Measurements from ENCODE around the gene GCLM.
"Not testable (repeated sequence)": the region's sequence is repeated elsewhere in the genome, so short reads cannot be mapped to it uniquely, and the experiment has no call there.

Gene GCLM

GRCh38 chr1:93882269-93882668 is 27.0 kb downstream of the GCLM start:
- no peak for DNase-seq

- DNase-seq: no peak
Measured at GRCh38 chr1:93880731-93881130, 28.5 kb downstream of the GCLM start.

GRCh38 chr1:93878889-93879586 is 30.2 kb downstream of the GCLM start, which contains the start of gene DNTTIP2:
DNTTIP2 (minus strand) TSS chr1:93879206; CDS start chr1:93879148, 58 bp downstream.
- peak; percentile 91 to 93 for DNase-seq

GRCh38 chr1:93878501-93878888 is 30.7 kb downstream of the GCLM start:
- DNase-seq: peak; percentile 48 to 75

GRCh38 chr1:93877529-93877928 is 31.7 kb downstream of the GCLM start:
- DNase-seq: no peak

GRCh38 chr1:93876244-93876643 is 33.0 kb downstream of the GCLM start:
- peak in 1 of 2 donors; percentile 33 for DNase-seq

GRCh38 chr1:93874025-93874651 is 35.1 kb downstream of the GCLM start:
- DNase-seq: peak; percentile 13 to 32

GRCh38 chr1:93871366-93871765 is 37.9 kb downstream of the GCLM start:
- DNase-seq: no peak

- DNase-seq: no peak
Measured at GRCh38 chr1:93869653-93870052, 39.6 kb downstream of the GCLM start.

GRCh38 chr1:93868492-93868891 is 40.7 kb downstream of the GCLM start:
- DNase-seq: not testable (repeated sequence)

GRCh38 chr1:93865253-93865652 is 44.0 kb downstream of the GCLM start:
- DNase-seq: no peak

GRCh38 chr1:93864175-93864574 is 45.1 kb downstream of the GCLM start:
- DNase-seq: no peak

- DNase-seq: not testable (repeated sequence)
Measured at GRCh38 chr1:93857653-93858052, 51.6 kb downstream of the GCLM start.

GRCh38 chr1:93855983-93856382 is 53.2 kb downstream of the GCLM start:
- not testable (repeated sequence) for DNase-seq

- DNase-seq: no peak
Measured at GRCh38 chr1:93853940-93854339, 55.3 kb downstream of the GCLM start.

- DNase-seq: no peak
Measured at GRCh38 chr1:93851878-93852277, 57.4 kb downstream of the GCLM start.

GRCh38 chr1:93851327-93851712 is 57.9 kb downstream of the GCLM start:
- DNase-seq: no peak

- DNase-seq: peak; percentile 42 to 44
Measured at GRCh38 chr1:93850687-93851326, 58.4 kb downstream of the GCLM start.

GRCh38 chr1:93848350-93848883 is 60.8 kb downstream of the GCLM start:
- no peak for DNase-seq

GRCh38 chr1:93847811-93848288 is 61.4 kb downstream of the GCLM start:
- DNase-seq: peak; percentile 48 to 75

- DNase-seq: peak; percentile 89 to 93
Measured at GRCh38 chr1:93846992-93847810, 62.0 kb downstream of the GCLM start.

GRCh38 chr1:93846206-93846991 is 62.8 kb downstream of the GCLM start:
- DNase-seq: peak; percentile 86 to 91

Measured in inflammatory macrophage (primary cell).